GM06990 (cell line): ENCODE data around the gene SEC11C.

Experiments used
- DNase-seq: peaks from one replicate; pipeline ENCODE4 v3.0.0-alpha.2; 2011; ENCODE audit not compliant: insufficient read length; ENCODE audit errors: extremely low read depth
- H3K27me3 ChIP-seq: replicated peaks from 2 replicates; pipeline ENCODE4 v1.6.0; 2011; ENCODE audit warnings: low read length; ENCODE audit not compliant: control insufficient read depth, insufficient read depth
- H3K36me3 ChIP-seq: 2 replicates; pipeline ENCODE4 v1.5.1; 2011; ENCODE audit warnings: low read length; ENCODE audit not compliant: control insufficient read depth, insufficient read depth
- H3K4me3 ChIP-seq: replicated peaks from 2 replicates; pipeline ENCODE4 v1.5.1; 2011; ENCODE audit warnings: low read depth, mild to moderate bottlenecking, control low read depth, low read length
- CTCF ChIP-seq: IDR thresholded peaks from 2 replicates; pipeline ENCODE4 v1.5.1; 2011; ENCODE audit warnings: low read length, control low read depth, mild to moderate bottlenecking, inconsistent platforms; ENCODE audit not compliant: insufficient read depth, poor library complexity, severe bottlenecking

Gene SEC11C

DNA sequence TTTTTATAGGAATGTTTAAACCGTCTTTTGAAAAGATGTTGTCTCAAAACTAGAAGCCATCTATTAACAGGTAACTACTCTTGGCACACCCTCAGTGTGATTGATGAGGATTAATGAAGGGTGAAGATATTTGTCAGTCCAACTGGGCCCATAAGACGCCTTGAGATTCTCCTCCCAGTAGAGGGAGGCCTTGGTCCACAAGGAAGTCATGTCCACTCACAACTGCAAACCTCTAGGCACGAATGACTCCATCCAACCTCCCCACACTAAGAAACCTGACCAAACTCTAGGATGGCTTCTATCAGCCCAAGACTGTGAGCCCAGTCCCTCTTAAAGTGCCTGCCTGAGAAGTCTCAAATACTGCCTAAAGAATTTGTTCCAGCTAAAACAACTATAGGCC lies 61.1 kb downstream of the SEC11C start:
- H3K4me3 ChIP-seq = no peak overlapping the region
- TF ChIP-seq CTCF = no peak
- H3K36me3 ChIP-seq = no peaks in the 10 kb centered on the region
- no peak for DNase-seq
- H3K27me3 ChIP-seq = no peaks in the 10 kb centered on the region; the same call in none of the 2 replicates

- no peak for TF ChIP-seq CTCF
- Histone ChIP-seq H3K4me3 (no peak overlapping the region), H3K27me3 (no peaks in the 10 kb centered on the region; the same call in none of the 2 replicates), H3K36me3 (no peaks in the 10 kb centered on the region)
- no peak for DNase-seq
These were observed 62.7 kb downstream of the SEC11C start for GRCh38 chr18:59202258-59202820.

GRCh38 chr18:59207506-59207905 lies 67.8 kb downstream of the SEC11C start:
- Histone ChIP-seq H3K4me3 (no peak overlapping the region), H3K27me3 (no peaks in the 10 kb centered on the region; the same call in none of the 2 replicates), H3K36me3 (no peaks in the 10 kb centered on the region)
- no peak for DNase-seq
- no peak for TF ChIP-seq CTCF
